NCI-H510A (cell line): Measurements from ENCODE around the gene LDAH.

Source experiments
- DNase-seq: peaks from one replicate; lab custom pipeline; 2025; lab: John Stamatoyannopoulos, UW

LDAH gene

GRCh38 chr2:20682167-20682920 lies 140.6 kb downstream of the LDAH start:
- no peak for DNase-seq

GRCh38 chr2:20680744-20681375 lies 142.0 kb downstream of the LDAH start:
- no peak for DNase-seq

GRCh38 chr2:20678780-20679179 lies 144.1 kb downstream of the LDAH start:
- no peak for DNase-seq

DNA sequence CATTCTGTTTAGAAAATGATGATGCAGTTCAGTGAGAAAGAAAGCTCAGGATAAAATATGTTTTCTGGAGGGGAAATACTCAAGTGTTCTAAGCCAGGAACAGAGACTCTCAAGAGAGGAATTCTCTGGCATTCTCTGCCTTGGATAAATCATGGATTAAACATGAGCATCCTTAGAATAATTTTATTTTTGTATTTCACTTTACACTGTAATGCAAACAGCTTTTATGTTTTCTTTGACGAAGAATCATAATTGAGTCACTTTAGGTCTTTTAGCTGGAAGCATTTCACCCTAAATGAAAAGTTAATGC lies 144.9 kb downstream of the LDAH start:
- DNase-seq = no peak

DNA sequence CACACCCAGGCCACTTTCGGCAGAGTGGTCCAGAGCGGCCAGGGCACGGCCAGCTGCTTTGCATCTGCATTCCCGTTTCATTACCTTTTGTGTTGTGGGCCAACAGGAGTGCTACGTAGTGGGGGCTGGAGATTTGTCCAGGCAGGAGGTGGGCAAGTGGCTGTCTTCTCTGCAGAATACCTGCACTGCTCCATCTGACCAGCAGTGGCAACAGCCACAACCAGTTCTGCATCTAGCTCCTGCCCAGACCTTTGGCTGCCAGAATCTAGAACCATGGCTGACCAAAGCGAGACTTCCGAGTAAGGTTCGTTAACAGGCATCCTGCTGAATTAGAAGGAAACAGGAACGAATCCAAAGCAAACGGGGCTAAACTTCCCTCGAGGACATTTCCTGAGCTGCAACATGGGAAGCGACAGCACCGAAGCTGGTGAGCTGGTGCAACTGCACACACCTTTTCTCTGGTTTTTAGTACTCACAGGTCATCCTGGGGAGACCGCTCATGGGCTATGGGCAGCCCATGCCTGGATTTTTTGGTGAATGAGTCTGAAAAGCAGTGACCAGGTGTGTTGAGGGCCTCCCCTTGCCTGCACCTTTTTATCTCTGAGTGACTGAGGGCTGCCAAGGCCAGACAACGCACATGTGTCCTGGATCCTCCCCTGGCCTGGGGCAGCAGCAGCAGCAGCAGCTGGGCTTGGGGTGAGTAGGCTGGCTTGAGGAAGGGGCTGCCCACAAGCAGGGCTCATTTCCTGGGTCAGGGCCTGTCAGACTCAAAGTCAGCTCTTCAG lies 145.4 kb downstream of the LDAH start:
- no peak for DNase-seq

DNA sequence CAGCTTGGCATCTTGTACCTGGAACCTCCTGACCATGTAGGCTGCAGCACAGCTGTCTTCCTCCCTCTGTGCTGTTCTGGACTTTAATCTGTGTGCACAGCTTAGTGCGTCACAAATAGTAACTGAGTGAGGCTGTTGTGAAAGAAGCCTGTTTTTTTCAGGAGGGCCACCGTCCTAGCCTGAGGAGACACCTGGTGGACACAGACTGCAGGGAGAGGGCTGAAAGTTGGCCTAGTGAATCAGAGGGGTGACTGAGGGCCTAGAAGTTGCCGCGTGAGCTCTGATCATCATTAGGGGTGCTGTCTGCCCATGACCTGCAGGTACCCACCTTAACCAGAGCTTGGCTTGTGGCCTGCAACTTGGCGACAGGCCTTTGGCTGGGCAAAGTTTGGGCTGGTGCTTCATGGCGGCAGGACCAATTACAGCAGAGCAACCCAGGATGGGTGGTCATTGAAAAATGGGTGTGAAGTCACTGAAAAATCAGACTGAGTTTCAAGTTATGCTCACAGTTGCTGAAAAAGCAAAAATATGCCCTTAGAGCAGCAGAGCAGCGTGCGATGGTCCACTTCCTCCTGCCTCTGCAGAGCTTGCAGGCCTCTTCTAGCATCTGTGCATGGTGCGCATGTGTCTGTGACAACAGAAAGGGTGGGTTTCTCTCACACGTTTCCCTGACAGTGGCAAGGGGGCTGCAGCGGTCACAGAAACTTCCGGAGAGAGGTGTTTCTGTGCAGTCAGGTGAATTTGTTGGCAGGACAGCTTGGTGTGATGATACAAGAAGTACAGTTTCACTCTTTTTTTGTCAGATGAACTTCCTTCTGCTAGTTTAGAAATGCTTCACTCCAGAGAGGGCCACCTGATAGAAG lies 146.3 kb downstream of the LDAH start:
- no peak for DNase-seq

DNA sequence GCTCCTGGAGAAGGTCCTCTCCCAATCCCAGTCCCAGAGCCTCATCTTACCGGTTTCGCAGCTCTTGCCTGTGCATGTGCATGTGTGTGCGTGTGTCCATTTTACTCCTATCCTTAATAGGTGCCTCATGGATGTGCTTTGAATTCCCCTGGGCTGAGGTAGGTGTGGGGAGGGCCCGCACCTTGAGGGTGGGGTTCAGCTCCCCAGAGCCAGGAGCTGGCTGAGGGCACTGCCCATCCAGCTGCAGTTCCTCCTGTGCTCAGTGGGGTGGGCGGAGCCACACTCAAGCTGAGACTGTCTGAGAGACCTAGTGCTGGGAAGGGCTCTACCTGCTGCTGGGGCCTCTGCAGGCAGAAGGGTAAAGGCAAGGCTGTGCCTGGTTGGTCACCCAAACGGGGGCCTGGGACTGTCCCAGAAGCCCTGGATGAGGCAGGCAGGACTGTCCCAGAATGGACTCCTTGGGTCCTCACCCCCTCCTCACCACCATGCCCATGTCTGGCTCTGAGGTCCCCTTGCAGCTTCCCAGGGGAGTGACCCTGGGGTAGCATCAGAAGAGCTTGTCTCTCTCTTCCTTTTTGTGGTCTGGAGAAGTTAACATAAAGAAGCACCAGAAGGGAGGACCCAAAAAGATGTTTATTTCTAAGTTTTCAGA lies 147.1 kb downstream of the LDAH start:
- DNase-seq = no peak

- DNase-seq = no peak
These were observed 147.8 kb downstream of the LDAH start for GRCh38 chr2:20674974-20675679.

DNA sequence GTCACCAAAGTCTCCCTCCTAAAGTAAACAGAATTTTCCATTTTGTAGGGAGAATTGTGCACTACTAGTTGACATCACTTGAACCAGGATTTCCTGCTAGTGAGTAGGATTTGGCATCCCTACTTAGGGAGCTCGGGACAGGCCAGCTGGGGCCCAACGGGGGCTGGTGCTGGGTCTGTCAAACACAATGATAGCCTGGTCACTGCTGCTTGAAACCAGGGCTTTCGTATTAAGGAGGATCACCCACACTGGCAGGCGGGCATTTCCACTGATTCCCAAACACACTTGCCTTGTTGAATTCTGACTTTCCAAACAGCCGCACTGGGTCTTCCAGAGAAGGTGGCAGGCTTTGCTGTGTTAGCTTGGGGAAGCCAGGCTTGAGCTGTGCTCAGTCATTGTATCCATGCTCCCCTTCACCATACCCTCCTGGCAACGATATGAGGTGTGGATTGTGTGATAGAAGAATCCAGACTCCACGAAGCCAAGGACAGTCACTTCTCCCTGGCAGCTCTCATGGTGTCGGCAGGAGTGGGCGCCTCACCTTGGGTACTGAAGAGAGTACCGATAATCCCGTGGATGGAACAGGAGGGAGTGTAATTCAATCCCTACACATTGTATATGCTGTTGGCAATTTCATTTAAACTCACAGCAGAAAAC lies 148.5 kb downstream of the LDAH start:
- DNase-seq = no peak

- DNase-seq = no peak
These were observed 149.1 kb downstream of the LDAH start for GRCh38 chr2:20673686-20674308.

- no peak for DNase-seq
These were observed 150.5 kb downstream of the LDAH start for GRCh38 chr2:20672201-20672951.

- no peak for DNase-seq
These were observed 151.2 kb downstream of the LDAH start for GRCh38 chr2:20671736-20672080.

GRCh38 chr2:20671036-20671735 lies 151.7 kb downstream of the LDAH start:
- no peak for DNase-seq

- DNase-seq = no peak
These were observed 152.4 kb downstream of the LDAH start for GRCh38 chr2:20670315-20671035.

- no peak for DNase-seq
These were observed 153.2 kb downstream of the LDAH start for GRCh38 chr2:20669562-20670314.

GRCh38 chr2:20668871-20669475 lies 153.9 kb downstream of the LDAH start:
- no peak for DNase-seq

GRCh38 chr2:20668451-20668850 lies 154.4 kb downstream of the LDAH start:
- DNase-seq = no peak
